ENCODE measurements around the gene HNRNPA3. TPM values are rescaled to one million over a fixed set of nuclear protein-coding genes. Genes with fewer than 3 reads are reported as not detected.
A peak's percentile ranks its signal among the peaks of the same experiment; 100 is the strongest.
"Not testable (repeated sequence)": the region's sequence is repeated elsewhere in the genome, so short reads cannot be mapped to it uniquely, and the experiment has no call there.

Gene HNRNPA3
- total RNA-seq, 1 donor from 2014 or later: 40.7 TPM

DNA sequence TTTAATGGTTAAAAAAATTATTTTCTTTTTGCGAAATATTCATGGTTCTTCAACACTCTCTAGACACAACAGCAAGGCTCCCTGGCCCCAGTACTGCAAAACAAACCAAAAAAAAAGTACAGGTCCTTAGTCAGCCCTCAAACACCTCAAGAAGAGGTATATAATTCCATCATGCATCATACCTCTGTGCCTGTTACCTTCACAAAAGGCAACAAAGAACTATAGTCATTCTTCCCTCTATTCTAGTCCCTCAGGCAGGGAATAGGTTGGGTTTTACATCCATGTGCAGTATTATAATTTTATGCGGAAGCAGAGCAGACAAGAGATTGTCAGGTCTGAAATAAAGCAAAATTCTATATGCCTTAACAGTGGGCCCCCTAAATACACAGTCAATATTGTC, 43.4 kb downstream of the HNRNPA3 start:
- DNase-seq: no peak

DNA sequence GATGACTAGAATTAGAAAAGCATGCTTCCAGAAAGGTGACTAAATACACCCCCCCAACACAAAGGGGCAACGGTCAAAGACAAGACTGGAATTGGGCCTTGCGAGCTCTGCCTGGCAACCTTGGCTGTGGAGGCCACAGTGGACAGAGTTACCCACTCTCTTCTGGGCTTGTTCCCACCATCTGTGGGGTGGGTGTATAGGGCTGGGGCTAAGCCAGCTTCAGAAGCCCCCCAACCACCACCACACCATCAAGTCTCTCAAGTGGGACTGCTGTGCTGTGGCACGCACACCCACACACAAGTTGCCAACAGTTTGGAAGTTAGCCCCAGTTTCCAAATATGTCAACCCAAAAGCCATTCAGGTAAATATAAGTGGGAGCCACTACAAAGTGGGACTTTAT, 44.1 kb downstream of the HNRNPA3 start:
- DNase-seq: no peak

DNA sequence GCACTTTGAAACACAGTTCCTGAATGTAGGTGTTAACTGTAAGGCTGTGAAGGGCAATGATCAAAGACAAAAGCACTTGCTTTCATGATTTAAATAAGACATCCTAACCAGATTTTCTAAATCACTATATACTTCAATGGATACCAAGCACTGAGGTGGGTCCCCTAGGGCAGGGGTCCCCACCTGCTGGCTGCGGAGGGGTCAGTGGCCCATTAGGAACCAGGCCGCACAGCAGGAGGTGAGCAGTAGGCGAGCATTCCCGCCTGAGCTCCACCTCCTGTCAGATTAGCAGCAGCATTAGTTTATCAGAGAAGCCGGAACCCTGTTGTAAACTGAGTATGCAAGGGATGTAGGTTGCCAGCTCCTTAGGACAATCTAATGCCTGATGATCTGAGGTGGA, 44.9 kb downstream of the HNRNPA3 start:
- no peak for DNase-seq

DNA sequence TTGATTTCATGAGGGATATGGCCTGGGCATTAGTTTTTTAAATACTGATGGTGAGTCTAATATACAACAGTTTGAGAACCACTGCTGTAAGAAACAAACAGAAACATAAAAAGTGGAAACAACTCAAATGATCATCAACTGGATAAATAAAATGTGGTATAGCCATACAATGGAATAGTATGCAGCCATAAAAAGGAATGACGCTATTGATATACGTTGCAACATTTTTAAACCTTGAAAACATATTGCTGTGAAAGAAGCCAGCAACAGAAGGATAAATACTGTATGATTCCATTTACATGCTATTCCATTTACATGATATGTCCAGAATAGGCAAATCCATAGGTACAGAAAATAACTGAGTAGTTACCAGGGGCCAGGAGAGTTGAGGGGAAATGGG, 45.5 kb downstream of the HNRNPA3 start:
- DNase-seq: no peak

DNA sequence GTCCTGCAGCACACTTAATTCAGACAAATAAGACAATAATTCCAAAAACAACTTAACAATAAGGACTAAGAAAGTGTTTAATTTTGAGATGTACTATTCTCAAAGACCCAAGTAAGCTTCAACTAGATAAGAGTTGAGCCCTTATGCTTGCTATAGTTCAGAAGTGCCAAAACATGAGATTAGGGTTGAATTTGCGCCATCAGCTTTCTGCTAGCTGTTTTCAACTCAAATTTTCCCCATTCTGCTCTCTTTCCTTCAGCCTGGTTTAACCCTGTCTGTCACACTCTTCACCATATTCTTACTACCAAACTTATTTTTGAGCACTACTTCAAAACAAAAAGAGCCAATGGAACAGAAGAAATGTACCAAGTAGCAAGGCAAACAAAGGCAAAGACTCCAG, 47.8 kb downstream of the HNRNPA3 start:
- DNase-seq: no peak

DNA sequence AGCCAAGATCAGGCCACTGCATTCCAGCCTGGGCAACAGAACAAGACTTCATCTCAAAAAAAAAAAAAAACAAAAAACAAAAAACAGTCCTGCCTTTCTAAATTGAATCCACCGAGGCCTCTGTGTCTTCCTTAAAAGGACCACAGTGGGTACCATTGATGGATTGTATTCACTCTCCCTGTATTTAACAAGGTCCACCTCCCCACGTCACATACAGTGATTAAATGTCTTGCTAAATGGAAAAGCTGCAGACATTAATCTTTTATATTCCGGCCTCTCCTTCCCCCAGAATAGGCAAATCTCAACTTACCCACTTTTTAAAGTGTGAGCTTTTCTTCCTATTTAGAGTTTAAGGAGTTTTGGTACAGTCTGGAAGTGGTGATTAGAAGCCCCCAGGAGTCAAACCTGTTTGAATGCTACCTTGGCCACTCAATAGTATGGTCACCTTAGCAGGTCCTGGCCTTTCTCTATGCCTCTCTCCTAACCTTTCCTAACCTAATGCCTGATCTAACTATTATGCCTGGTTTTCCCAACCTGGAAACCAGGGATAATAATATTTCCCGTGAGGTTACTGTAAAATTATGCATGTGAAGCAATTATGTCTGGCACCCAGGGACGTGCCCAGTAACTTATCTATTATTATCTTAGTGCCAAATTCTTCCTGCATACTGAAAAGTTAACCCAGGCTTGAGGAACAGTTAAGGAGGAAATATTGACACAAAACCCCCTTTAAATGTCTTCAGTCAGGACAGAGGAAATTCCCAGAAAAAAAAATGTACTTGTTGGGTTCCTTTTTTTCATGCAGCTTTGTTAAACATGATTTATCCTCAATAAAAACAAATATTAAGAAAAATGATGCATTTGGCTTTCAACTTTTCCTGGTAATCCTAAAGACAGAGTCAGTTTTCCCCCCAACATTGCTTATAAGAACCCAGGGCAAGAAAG, 48.8 kb downstream of the HNRNPA3 start:
- DNase-seq: no peak

DNA sequence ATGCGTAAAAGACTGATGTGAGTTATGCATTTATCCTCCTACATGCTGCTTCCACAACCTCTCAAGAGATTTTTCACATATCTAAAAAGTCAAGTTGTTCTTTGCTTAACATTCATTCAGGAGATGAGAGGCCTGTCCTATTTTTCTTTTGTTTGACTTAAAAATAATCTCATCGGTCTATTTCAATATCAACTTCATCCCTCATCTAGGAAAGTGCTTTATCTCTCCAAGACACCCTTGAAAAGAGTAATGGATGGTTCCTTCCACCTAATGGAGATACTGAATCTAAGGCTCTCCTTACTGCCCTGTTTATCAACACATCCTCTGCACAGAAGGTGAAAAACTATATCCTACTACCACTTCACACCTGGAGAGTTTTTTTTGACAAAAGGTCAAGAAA, 49.5 kb downstream of the HNRNPA3 start:
- DNase-seq: no peak

DNA sequence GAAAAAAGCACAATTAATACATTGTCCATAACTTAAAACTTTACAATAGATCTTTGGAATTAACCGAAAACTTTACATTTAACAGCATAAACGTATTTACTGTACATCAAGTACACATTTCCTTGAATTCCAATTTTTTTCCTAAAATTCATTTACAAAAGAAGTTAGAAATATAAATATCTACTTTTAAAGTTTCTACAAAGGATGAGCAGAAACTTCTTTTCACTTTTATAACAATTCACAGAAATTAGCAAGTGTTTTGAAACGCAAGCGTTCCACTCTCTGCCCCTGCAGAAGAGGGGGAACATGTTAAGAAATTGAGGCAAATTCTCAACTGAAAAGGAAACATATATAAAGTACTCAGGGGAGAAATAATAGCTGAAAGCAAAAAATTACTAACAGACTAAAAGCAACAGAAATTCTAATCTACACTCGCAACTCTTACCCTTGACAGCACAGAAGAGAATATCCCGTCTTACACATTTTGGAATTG, 50.4 kb downstream of the HNRNPA3 start:
- DNase-seq: no peak

DNA sequence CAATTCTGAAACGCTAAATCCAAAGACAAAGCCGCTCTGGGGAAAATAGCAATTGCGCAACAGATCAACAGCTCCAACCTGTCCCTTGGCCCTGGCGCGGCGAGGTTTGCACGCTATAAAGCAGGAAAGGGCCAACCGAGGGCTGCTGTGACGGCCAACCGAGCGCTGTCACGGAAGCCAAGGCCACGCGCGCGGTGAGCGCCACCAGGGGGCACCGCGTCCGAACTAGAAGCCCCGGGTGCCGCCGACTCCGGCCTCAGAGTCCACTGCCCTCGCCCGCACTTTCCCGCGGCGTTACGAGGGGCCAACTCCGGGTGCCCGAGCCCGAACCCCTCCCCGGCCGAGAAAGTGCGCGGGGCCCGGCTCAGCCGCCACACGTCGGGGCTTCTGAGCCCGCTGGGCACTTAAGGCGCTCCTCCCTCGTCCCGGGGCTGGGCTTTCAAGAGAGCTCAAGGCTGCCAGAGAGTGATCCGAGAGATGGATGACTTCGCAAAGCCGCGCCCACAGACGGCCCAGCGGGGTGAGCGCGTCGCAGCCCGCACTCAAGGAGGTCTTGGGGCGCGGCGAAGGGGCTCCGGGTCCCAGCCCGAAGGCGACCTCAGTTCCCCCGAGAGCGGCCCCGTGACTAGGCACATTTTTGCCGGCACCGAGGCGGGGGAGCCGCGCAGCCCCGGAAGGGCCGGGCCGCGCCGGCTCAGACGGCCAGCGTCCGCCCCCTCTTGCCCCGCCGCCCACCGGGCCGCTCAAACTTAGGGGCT, 51.0 kb downstream of the HNRNPA3 start:
- DNase-seq: peak; percentile 99

DNA sequence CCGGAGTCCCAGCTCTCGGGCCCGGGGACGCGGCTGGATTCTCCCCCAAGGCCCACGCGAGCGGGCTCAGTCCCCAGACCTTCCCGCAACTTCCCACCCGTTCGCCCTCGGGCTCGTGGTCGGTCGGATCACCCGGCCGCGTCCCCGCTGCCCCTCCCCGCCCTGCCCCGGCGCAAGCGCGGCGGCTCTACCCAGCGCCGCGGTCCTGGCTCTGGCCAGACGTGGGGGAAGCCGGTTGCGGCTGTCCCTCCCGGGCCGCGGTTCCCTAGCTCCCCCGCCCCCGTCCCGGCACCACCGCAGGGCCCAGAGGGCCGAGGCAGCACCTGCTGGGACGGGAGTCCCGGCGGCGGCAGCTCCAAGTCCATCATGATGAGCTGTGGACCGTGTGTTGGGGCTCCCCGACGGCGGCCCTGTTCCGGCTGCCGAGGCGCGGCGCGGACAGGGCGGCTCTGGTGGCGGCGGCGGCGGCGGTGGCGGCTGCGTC, 51.7 kb downstream of the HNRNPA3 start:
- DNase-seq: peak; percentile 59

DNA sequence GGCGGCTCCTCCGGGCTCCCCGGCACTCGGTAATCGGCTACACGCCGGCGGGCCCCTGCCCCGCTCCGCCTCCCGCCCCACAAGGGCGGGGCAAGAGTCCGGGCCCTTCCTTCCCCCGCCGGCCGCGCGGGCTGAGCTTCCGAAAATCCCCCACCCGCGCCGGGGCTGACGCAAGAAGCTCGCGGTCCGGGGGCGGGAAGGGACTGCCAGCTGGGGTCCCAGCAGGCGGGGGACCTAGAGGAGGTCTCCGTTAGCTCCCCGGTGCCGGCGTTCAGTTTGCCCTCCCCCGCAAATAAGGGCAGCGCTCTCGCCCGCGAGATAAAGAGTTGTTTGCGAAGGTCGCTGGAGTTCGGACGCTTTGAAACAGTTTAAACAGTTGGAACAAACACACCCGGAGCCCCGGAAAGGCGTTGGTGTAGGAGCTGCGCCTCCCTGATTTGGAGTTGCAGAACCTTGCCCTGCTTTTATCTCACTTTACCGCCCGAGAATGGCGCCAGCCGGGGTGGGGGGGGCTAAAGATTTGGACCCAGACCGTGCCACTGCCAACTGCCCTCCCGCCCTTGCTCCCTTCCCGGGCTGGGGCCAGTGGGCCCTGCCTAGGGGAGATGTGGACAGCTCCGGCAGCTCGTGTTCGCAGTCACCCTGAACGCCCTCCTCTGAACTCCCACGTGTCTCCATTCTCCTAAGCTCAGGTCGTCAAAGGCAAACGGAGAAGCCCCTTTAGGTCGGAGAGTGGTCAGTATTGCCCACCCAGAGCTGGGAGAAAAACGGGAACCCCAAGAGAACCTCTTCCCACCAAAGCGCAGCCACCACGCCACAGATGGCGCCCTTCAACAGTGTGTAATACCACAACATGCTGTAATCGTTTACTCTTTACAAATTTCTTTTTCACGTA, 52.3 kb downstream of the HNRNPA3 start, which contains the start of gene NFE2L2:
Gene NFE2L2, minus strand, starts transcription at position 35 of the 895 bp plus-strand sequence. CDS start 151 bp downstream, outside the sequence.
- peak; percentile 92 for DNase-seq

DNA sequence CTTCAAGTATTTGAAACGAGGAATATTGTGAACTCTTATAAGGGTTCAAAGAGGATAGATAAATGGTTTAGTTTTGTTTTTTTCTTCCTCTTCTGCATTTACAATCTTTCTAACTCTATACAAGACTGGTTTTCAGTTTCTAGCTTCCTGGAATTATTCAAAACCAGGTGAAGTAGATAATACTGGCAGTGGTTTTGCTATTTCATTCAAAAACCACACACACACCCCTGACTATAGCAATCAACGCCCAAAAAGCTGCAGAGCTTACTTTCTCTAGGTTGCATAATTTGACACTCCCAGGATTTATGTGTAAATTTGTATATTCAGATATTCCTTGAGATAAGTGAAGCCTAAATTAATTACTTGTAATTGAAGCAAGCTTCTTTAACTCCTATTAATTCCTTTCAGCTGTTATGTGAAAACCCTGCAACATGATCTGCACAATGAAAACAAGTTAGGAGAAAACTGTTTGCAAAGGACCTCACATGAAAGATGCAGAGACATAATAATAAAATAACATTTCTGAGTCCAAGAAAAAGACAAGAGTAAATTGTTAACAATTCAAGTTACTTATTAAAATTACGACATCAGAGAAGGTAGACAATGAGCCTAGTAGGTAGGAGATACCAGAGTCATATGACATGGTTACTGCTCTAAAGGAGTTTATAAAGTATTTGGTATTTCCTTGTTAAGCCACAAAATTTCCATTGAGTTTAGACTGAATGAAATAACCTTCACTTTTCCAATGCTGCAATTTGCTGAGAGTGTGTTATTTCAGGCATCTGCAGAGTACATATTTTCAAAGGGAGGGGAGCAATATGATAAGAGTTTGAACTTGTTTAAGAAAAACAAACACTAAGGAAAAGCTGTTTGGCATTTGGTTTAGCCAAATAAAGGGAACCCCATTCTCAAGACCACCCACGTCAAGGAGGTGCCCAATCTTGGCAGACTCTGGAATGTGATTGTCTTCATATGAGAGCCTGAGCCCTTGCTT, 53.5 kb downstream of the HNRNPA3 start:
- DNase-seq: no peak

DNA sequence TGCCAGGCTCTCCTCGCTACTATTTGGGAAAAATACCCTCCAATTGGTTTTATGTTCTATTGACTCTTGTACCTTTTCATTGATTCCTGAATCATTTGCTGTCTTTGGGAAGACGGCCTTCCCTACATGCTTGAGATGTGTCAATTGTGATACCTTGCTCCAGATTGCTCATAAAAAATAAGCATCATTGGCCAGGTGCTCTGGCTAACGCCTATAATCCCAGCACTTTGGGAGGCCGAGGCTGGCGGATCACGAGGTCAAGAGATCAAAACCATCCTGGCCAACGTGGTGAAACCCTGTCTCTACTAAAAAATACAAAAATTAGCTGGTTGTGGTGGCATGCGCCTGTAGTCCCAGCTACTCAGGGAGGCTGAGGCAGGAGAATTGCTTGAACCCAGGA, 54.4 kb downstream of the HNRNPA3 start:
- DNase-seq: not testable (repeated sequence)

DNA sequence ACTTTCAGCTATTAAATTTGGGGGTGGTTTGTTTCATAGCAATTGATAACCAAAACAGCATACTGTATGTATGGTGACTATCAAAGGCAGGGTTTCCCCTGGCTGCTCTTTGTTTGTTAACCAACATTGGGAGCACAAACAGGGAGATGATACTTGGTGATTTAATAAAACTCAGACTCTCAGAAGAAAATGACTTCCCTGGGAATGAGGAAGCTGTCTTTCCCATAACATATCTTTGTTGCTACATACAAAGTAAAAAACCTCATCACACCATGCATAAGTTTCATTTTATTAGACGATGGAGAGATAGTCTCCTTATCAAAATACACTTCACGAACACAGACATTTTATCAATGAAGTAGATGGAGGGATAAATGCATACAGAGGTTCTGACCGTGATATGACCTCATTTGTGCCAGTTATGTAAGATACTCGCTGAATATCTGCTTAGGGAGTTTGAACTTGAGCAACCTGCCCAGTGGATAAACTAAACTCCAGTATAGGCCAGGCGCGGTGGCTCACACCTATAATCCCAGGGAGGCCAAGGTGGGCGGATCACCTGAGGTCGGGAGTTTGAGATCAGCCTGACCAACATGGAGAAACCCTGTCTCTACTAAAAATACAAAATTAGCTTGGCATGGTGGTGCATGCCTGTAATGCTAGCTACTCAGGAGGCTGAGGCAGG, 55.7 kb downstream of the HNRNPA3 start:
- no peak for DNase-seq

DNA sequence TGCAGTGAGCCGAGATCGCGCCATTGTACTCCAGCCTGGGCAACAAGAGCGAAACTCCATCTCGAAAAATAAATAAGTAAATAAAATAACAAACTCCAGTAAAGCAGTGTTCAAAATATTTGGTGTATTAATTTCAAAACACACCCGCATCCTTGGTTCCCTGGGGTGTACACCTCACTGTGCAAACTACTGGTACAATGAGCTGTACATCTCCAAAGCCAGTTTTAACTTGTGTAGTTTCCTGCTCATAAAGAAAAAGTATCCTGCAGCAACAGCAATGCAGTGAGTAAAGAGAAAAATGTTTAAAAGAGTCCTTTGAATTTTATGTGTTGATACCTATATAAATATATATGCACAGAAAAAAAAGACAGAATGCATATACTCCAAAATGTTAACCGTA, 56.3 kb downstream of the HNRNPA3 start:
- no peak for DNase-seq

DNA sequence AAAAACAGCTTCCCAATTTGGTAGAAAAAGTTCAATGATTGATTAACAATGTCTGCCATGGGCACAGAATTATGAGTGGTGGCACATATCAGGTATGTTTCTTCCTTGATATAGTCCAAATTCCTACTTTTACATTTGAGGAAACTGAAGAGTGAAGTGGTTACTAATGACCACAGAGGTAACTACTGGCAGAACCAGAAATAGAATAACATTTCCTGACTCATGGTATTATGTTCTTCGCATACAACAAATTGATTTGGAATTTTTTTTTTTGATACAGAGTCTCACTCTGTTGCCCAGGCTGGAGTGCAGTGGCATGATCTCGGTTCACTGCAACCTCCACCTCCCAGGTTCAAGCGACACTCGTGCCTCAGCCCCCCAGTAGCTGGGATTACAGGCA, 57.9 kb downstream of the HNRNPA3 start:
- no peak for DNase-seq

DNA sequence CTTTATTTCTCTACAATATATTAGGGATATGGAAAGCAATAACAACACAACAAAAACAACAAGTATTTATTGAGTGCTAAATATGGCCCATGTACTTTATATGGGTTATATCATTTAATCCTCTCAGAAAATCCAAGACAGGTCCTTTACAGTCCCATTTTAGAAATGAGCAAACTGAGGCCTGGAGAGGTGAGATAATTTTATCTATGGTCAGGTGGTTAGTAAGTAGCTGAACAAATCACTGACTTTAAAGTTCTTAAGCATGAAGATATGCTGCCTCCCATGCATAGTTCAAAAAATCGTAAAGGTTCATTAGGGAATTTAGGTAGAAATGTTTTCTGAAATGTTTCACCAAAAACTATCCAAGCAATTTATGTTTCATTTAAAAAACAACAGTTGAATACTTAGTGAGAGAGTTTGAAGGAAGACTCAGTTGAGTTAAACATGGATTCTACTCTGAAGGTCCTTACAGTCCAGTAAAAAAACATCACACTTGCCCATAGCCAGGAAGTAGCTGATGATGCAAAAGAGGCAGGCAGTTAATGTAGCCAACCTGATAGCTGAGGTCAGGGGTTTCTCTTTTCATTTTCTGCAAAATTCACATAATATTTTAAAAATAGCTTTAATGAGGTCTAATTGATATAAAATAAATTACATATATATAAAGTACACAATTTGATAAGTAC, 59.5 kb downstream of the HNRNPA3 start:
- no peak for DNase-seq

DNA sequence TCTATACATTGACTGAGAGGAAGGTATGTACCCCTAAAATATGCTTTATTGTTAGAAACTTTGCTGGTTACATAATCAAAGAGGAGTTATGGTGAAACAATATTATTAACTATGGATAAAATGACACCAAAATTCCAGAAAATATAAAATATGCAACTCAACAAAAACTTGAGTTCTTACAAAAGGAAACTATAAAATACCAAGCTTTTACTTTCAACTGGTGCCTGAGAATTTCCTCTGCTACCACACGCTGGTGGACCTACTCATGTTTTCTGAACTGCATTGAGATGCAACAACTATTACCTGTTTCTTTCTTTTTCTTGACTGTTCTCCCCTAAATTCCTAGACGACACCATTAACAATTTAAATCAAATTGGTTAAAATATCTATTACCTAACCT, 60.2 kb downstream of the HNRNPA3 start:
- DNase-seq: no peak

DNA sequence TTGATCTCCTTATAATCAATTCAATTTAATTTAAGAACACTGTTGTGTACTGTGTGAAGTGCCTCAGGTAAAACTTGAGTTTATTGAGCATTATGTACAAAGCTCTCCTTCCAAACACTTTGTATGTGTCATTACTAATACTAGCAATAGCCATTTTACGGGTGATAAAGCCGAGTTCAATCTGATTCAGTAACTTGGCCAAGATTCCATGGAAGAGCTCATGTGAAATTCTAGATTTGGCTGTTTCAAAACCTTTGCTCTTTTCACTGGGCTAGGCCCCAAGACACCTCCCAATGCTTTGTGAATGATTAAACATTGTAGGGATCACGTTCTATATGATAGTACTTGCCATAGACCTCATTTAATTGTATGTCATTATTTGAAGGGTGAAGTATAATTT, 60.8 kb downstream of the HNRNPA3 start:
- no peak for DNase-seq

All from dermis blood vessel endothelial cell (primary cell).